ENCODE measurements around the gene HPS1. TPM values are rescaled to one million over a fixed set of nuclear protein-coding genes. Genes with fewer than 3 reads are reported as not detected.

Gene HPS1
- total RNA-seq, 1 donor from 2014 or later: 64.0 TPM

DNA sequence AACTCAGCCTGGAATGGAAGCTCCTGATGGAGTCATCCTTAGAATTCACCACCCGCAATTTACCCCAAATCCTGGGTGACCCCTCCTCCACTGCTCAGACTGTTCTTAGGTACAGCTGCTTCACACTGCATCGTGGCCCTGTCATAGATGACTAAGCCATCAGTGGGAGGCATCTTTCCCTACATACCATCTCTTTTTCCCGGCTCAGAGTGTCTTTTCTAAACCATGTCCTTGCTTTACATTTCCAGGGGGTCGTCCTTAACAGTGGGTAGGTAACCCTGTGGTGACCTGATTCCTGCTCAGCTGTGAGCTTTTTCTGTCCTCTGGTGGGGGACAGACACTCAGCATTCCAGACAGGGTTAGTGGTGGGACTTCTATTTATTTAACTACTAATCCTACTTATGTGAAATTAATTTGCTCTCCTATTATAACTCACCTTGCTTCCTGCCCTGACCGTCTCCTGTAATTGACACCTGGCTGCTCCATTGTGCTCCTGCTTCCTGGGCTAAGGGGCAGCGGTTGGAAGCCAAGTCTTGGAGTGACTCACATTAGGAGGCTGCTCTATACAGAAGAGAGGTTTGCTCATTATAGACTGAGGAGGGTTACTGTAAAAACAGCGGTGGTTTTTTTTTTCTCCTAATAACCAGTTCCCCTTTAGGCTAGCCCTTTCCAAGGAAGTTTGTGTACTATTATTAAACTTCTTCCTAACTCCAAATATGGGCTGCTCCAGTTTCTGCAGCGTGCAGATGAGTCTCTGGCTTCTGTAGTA is 72.3 kb downstream of the HPS1 start:
- no peak for DNase-seq (ENCODE audit: low read depth)
- no peak overlapping the region for H3K4me3 ChIP-seq (ENCODE audit: low read depth, low read length)
- TF ChIP-seq, protein P1, sequence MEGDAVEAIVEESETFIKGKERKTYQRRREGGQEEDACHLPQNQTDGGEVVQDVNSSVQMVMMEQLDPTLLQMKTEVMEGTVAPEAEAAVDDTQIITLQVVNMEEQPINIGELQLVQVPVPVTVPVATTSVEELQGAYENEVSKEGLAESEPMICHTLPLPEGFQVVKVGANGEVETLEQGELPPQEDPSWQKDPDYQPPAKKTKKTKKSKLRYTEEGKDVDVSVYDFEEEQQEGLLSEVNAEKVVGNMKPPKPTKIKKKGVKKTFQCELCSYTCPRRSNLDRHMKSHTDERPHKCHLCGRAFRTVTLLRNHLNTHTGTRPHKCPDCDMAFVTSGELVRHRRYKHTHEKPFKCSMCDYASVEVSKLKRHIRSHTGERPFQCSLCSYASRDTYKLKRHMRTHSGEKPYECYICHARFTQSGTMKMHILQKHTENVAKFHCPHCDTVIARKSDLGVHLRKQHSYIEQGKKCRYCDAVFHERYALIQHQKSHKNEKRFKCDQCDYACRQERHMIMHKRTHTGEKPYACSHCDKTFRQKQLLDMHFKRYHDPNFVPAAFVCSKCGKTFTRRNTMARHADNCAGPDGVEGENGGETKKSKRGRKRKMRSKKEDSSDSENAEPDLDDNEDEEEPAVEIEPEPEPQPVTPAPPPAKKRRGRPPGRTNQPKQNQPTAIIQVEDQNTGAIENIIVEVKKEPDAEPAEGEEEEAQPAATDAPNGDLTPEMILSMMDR (IDR thresholded peaks at IDR 0.05; ENCODE audit: insufficient read depth, low read length, poor library complexity, severe bottlenecking): no peak

DNA sequence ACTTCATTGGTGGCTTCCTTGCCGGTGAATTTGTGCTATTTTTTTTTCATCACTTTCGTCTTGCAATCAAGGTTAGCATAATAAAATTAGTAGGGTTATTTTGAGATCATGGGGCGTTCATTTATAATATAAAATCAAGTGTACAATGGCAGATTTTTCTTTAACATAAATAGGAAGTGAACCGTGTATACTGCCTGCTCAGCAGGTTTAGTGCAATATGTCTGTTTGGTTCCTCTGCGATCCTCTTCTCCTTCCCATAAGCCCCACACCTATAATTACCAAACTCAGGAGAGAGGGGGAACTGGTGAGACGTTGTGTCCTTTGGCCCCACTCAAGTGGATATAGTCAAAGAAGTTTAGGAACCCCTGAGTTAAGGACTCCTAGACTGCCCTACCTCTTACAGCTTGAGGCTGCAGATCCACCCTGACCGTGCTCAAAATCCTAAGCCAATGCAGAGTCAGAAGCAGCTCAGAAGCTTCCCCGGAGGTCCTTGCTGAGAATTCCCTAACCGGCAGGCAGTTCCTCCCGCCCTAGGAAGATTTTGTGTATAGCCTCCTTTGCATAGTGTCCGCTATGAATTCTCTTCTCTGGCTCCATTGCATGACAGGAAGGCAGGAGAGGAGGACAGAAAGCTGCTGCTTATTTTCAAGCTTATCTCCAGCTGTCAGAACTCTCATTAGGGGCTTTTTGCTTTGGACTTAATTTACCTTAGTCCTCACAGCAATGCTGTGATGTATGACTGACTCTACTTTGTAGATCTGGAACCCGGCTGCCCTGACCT is 73.3 kb downstream of the HPS1 start:
- H3K4me3 ChIP-seq (ENCODE audit: low read depth, low read length): no peak overlapping the region
- no peaks in the 10 kb centered on the region for H3K36me3 ChIP-seq (ENCODE audit: control insufficient read depth, insufficient read depth, low read length)
- no peak for DNase-seq (ENCODE audit: low read depth)
- TF ChIP-seq, protein P1 (IDR thresholded peaks at IDR 0.05; ENCODE audit: insufficient read depth, low read length, poor library complexity, severe bottlenecking): no peak
- H3K27me3 ChIP-seq (ENCODE audit: control insufficient read depth, insufficient read depth, low read length): no peaks in the 10 kb centered on the region

More for the DNA sequence above, 72.3 kb downstream of the HPS1 start:
- Histone ChIP-seq H3K36me3 (ENCODE audit: control insufficient read depth, insufficient read depth, low read length) (no peaks in the 10 kb centered on the region), H3K27me3 (ENCODE audit: control insufficient read depth, insufficient read depth, low read length) (no peaks in the 10 kb centered on the region)

DNA sequence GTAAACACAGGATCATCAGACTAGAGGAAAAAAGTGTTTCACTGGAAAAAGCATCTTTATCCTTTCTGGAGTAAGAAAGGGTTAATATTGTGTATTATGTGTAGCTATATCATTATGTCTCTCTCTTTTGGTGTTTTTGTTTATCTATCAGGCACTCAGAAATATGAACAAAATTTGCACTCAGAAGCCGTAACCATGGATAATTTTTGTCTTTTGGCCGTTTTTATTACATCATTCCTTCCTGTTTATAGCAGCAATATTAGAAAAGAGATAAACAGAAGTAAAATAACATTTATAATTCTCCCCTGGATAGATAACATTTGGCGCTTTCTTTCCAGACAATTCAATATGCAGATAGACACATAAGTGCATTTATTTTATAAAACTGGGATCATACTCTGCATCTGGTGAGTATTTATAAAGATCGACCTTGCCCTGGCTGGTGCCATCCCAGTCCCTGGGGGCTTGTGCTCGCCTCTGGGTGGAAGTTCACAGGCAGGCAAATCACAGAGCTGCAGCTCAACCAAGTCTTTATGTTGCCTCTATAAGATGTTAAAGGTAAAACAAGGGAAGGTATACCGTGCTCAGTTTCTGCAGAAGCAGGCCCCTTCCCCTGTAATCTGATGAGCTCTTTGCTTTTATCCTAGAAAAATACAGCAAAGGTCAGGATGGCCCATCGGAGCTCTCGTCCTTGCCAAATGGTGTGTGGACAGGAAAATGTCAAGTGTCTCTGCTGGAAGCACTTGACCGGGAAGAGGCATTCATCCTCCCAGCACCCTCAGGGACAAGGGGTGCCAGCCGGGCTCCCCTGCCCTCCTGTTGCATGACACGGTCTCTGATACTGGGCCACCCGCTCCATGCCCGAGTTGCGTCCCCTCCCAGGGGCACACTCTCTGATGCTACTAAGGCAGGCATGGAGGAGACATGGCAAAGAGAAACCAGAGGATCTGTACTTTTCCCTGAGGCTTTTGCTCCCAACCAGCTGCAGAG is 75.6 kb downstream of the HPS1 start:
- H3K27me3 ChIP-seq (ENCODE audit: control insufficient read depth, insufficient read depth, low read length): no peaks in the 10 kb centered on the region
- TF ChIP-seq, protein P1 (IDR thresholded peaks at IDR 0.05; ENCODE audit: insufficient read depth, low read length, poor library complexity, severe bottlenecking): no peak
- H3K4me3 ChIP-seq (ENCODE audit: low read depth, low read length): no peak overlapping the region
- no peaks in the 10 kb centered on the region for H3K36me3 ChIP-seq (ENCODE audit: control insufficient read depth, insufficient read depth, low read length)
- no peak for DNase-seq (ENCODE audit: low read depth)

DNA sequence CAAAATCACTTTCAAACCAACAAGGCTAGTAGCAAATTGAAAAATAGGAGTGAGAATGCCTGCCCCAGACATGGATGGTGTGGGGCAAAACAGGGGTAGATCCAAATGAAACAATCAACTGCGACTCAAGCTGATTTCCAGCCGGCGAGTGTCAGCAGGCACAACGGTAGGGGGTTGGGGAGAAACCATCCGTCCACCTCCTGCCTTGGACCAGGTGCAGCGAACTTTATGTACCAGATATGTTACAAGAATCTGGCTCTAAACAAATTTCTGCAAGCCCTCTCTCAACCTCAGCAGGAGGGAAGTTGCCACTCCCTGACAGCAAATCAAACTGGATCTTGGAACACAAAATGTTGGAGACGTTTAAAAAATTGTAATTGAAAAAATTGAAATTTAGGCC is 76.9 kb downstream of the HPS1 start:
- no peaks in the 10 kb centered on the region for H3K36me3 ChIP-seq (ENCODE audit: control insufficient read depth, insufficient read depth, low read length)
- no peaks in the 10 kb centered on the region for H3K27me3 ChIP-seq (ENCODE audit: control insufficient read depth, insufficient read depth, low read length)
- no peak for DNase-seq (ENCODE audit: low read depth)
- no peak overlapping the region for H3K4me3 ChIP-seq (ENCODE audit: low read depth, low read length)
- TF ChIP-seq, protein P1 (IDR thresholded peaks at IDR 0.05; ENCODE audit: insufficient read depth, low read length, poor library complexity, severe bottlenecking): no peak

DNA sequence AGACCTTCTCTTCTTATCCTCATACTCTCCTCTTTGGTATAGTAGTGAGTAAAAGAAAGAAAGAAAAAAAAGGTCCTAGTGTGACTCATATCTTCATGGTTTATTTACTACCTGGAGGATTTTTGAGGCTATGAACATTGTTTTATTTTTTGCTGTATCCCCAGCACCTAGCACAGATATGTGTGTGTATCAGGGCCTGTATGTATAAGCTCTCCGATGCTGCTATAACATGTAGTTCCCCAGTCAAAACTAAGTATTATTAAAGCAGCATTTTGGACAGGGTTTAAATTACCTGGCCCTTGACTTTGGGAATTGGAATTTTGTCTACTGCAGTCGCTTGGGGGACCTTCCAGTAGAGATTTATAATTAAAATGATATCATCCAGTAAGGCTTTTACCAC is 78.1 kb downstream of the HPS1 start:
- Histone ChIP-seq H3K36me3 (ENCODE audit: control insufficient read depth, insufficient read depth, low read length) (no peaks in the 10 kb centered on the region), H3K27me3 (ENCODE audit: control insufficient read depth, insufficient read depth, low read length) (no peaks in the 10 kb centered on the region), H3K4me3 (ENCODE audit: low read depth, low read length) (no peak overlapping the region)
- TF ChIP-seq, protein P1 (IDR thresholded peaks at IDR 0.05; ENCODE audit: insufficient read depth, low read length, poor library complexity, severe bottlenecking): no peak
- no peak for DNase-seq (ENCODE audit: low read depth)
